ENCODE measurements around the gene RELL1.

DNA sequence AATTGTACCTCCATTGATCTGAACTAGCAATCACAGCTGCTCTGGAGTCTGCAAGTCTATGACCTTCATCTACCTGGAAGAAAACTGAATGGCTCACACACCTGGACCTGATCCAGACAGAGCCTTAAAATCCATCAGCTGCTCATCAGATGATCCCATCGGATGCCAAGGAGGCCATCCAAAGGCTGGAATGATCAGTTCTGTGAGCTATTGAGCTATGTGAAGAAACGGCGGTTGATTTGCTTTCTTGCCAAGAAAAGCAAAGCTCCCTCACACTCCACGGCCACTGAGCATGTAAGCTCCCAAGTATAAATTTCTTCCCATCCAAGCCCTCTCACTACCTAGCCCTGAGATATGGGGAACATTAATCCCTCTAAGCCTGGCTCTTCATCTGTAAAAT is 63.1 kb downstream of the RELL1 start:
- TF ChIP-seq POLR2A (IDR thresholded peaks at IDR 0.05; ENCODE audit: low read depth, low read length) (no peak), SPI1 (IDR thresholded peaks at IDR 0.05; ENCODE audit: low read depth, low read length) (no peak), POLR2AphosphoS5 (IDR thresholded peaks at IDR 0.05; ENCODE audit: low read depth, low read length) (no peak), PAX5 (IDR thresholded peaks at IDR 0.05; ENCODE audit: insufficient read depth, low read length, severe bottlenecking) (no peak), TAF1 (IDR thresholded peaks at IDR 0.05; ENCODE audit: low read depth, low read length) (no peak), POU2F2 (IDR thresholded peaks at IDR 0.05; ENCODE audit: low read depth, low read length) (no peak)
